Measurements from ENCODE around the gene TRIM47.

DNA sequence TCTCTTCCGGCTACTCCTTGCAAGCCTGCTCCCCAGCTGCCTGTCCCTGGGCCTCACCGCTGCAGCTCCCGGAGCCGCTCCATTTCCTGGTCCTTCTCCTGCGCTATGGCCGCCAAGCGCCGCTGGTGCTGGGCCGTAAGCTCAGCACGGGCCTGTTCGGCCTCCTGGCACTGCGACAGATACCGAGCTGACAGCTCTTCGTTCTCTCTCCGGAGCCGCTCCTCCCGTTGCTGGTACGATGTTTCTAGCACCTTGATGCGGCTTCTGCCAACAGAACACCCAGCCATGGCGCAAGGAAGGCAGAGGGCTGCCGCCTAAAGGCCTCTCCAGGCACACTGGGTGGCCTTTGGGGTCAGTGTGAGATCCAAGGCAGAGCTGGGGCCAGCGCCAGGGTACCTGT is 41.2 kb upstream of the TRIM47 start:
- TF ChIP-seq, protein P1, sequence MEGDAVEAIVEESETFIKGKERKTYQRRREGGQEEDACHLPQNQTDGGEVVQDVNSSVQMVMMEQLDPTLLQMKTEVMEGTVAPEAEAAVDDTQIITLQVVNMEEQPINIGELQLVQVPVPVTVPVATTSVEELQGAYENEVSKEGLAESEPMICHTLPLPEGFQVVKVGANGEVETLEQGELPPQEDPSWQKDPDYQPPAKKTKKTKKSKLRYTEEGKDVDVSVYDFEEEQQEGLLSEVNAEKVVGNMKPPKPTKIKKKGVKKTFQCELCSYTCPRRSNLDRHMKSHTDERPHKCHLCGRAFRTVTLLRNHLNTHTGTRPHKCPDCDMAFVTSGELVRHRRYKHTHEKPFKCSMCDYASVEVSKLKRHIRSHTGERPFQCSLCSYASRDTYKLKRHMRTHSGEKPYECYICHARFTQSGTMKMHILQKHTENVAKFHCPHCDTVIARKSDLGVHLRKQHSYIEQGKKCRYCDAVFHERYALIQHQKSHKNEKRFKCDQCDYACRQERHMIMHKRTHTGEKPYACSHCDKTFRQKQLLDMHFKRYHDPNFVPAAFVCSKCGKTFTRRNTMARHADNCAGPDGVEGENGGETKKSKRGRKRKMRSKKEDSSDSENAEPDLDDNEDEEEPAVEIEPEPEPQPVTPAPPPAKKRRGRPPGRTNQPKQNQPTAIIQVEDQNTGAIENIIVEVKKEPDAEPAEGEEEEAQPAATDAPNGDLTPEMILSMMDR (IDR thresholded peaks at IDR 0.05; ENCODE audit: insufficient read depth, low read length, poor library complexity, severe bottlenecking) = no peak
- no peak for TF ChIP-seq EZH2phosphoT487 (conservative IDR thresholded peaks at IDR 0.05; ENCODE audit: low read length)

Measured in SU-DHL-6 (cell line).